K562 (cell line): ENCODE data around the gene XPA. TPM values are rescaled to one million over a fixed set of nuclear protein-coding genes. Genes with fewer than 3 reads are reported as not detected.

Experiments
- ATAC-seq: fragments of 200-7000 bp; cut with Tn5 transposase; 3 replicates; pipeline ENCODE4 v1.9.1; 2020; ENCODE audit warnings: moderate library complexity
- BruUV-seq: library from RNA; stranded (reverse); fragments of 400-500 nt; replicated peaks from 2 replicates; lab custom pipeline; 2021; lab: Mats Ljungman, UMichigan
- CTCF ChIA-PET: fragments of 300-600 bp; formaldehyde crosslinking; extraction: SDS; loops from one replicate; lab custom pipeline; 2021; ENCODE audit warnings: low intra/inter-chr PET ratio; lab: Yijun Ruan, JAX
- POLR2A ChIA-PET: fragments of 300-600, 350-650 bp; sonication (Branson Sonifier 250); formaldehyde crosslinking; extraction: SDS; loops from one replicate; lab custom pipeline; 2021; ENCODE audit warnings: antibody characterized with exemption, inconsistent platforms; lab: Yijun Ruan, JAX
- DNase-seq, 4 experiments: peaks; one replicate each; pipeline versions ENCODE4 v3.0.0 to v3.0.0-alpha.2; 2011 to 2018; ENCODE audit warnings: low spot score in 3 of 4, mixed read lengths in 3 of 4; ENCODE audit errors: extremely low read depth in 1 of 4
- FAIRE-seq: peaks from 2 replicates; lab custom pipeline; 2011; peaks lifted over from hg19 to GRCh38; lab: Jason Lieb, UNC
- H2AFZ ChIP-seq: 2 replicates; pipeline ENCODE4 v1.6.0; 2011; ENCODE audit warnings: low read depth, low read length, control low read depth, inconsistent platforms
- H3K27ac ChIP-seq: fragments of 200-600 bp; 3 replicates; pipeline ENCODE4 v1.8.0; 2011; ENCODE audit warnings: low read depth, mild to moderate bottlenecking, control low read depth, inconsistent platforms, low read length, moderate library complexity, mixed read lengths; ENCODE audit errors: extremely low read depth
- H3K27me3 ChIP-seq, 2 experiments: fragments of 300-600 bp in 1 of 2; 2 replicates in 1 of 2; 3 replicates in 1 of 2; pipeline versions ENCODE4 v1.6.0 to v1.8.0; 2011; ENCODE audit warnings: inconsistent platforms in 2 of 2, low read length in 2 of 2, mild to moderate bottlenecking in 1 of 2, mixed read lengths in 1 of 2, moderate library complexity in 1 of 2; ENCODE audit not compliant: control insufficient read depth in 2 of 2, insufficient read depth in 2 of 2
- H3K36me3 ChIP-seq: fragments of 300-600 bp; 3 replicates; pipeline ENCODE4 v1.8.0; 2011; ENCODE audit warnings: mild to moderate bottlenecking, low read length, inconsistent platforms; ENCODE audit not compliant: control insufficient read depth, insufficient read depth
- H3K4me1 ChIP-seq, 2 experiments: fragments of 200-600 bp in 1 of 2; replicated peaks in 1 of 2; 2 replicates in 1 of 2; 3 replicates in 1 of 2; pipeline versions ENCODE4 v1.5.1 to v1.8.0; 2011; ENCODE audit warnings: inconsistent platforms in 2 of 2, low read length in 2 of 2, mild to moderate bottlenecking in 1 of 2, mixed read lengths in 1 of 2, moderate library complexity in 1 of 2; ENCODE audit not compliant: control insufficient read depth in 2 of 2, insufficient read depth in 2 of 2
- H3K4me2 ChIP-seq: 2 replicates; pipeline ENCODE4 v1.6.1; 2011; ENCODE audit warnings: low read length, control low read depth, inconsistent platforms, mixed read lengths; ENCODE audit not compliant: insufficient read depth
- H3K4me3 ChIP-seq: fragments of 200-600 bp; sonication (generic), shearing (Covaris generic); 2 replicates; pipeline ENCODE4 v1.5.1; 2016; ENCODE audit warnings: control low read depth, inconsistent platforms
- H3K79me2 ChIP-seq: fragments of 200-600 bp; 3 replicates; pipeline ENCODE4 v1.8.0; 2011; ENCODE audit warnings: low read length, inconsistent platforms; ENCODE audit not compliant: control insufficient read depth, insufficient read depth
- H3K9ac ChIP-seq, 2 experiments: 2 replicates each; pipeline versions ENCODE4 v1.6.0 to v1.6.1; 2011; ENCODE audit warnings: low read depth in 2 of 2, low read length in 2 of 2, control low read depth in 1 of 2, inconsistent platforms in 1 of 2, mild to moderate bottlenecking in 1 of 2, mixed read lengths in 1 of 2; ENCODE audit not compliant: insufficient read depth in 1 of 2
- H3K9me1 ChIP-seq: one replicate; pipeline ENCODE4 v1.6.0; 2011; ENCODE audit warnings: inconsistent platforms, mild to moderate bottlenecking, low read length, moderate library complexity; ENCODE audit not compliant: control insufficient read depth, insufficient read depth
- H3K9me3 ChIP-seq: replicated peaks from 2 replicates; pipeline ENCODE4 v1.5.1; 2011; ENCODE audit warnings: low read depth, low read length, inconsistent platforms; ENCODE audit not compliant: control insufficient read depth, insufficient read depth
- H4K20me1 ChIP-seq: replicated peaks from 2 replicates; pipeline ENCODE4 v1.6.1; 2011; ENCODE audit warnings: low read length, inconsistent platforms, mixed read lengths; ENCODE audit not compliant: control insufficient read depth, insufficient read depth
- DNMT1 ChIP-seq: fragments of 450-650 bp; IDR thresholded peaks from 2 replicates; pipeline ENCODE4 v1.6.1; 2016; ENCODE audit warnings: antibody characterized with exemption, mild to moderate bottlenecking
- KDM2B ChIP-seq: fragments of 250-450 bp; sonication (Bioruptor Pico); IDR thresholded peaks from 2 replicates; pipeline ENCODE4 v1.8.0; 2021; ENCODE audit warnings: mild to moderate bottlenecking, moderate library complexity
- SREBF2 ChIP-seq: sonication (generic); formaldehyde crosslinking; IDR thresholded peaks from 2 replicates; pipeline ENCODE4 v1.4.0; 2020; ENCODE audit warnings: mild to moderate bottlenecking, missing genetic modification reagents
- WGBS: fragments of 100-300 bp; shearing (Covaris generic); methylation state at CpG from one replicate; pipeline ENCODE4 v1.1.6; 2016; ENCODE audit warnings: low coverage, mixed read lengths; ENCODE audit not compliant: insufficient coverage; ENCODE audit errors: missing lambda C conversion rate; 5-methylcytosine and 5-hydroxymethylcytosine counted together
- in situ Hi-C: fragments of 300-500 bp; cut with MboI; formaldehyde crosslinking; loops from 4 replicates; pipeline ENCODE4 v1.15.0; 2018; ENCODE audit warnings: inconsistent platforms, mixed read lengths
- intact Hi-C: fragments of 100-400 bp; cut with micrococcal nuclease; formaldehyde crosslinking; loops from 2 replicates; pipeline ENCODE4 v1.14.2; 2022
- polyA plus RNA-seq, 8 experiments: library from polyadenylated mRNA; depleted of rRNA in 4 of 8; stranded (reverse) in 5 of 8; unstranded in 3 of 8; fragments of >200 nt; fragmentation: Nextera tagmentation in 2 of 8; fragmentation: Illumina TruSeq in 1 of 8; extraction: Ambion mirVana in 2 of 8; extraction: Trizol in 1 of 8; gene quantifications; 2 replicates each; pipeline versions ENCODE4 v1.2.1 to v1.2.3, GENCODE V29; 2011 to 2014; ENCODE audit warnings: inconsistent platforms in 1 of 8, missing spikeins in 1 of 8
- total RNA-seq, 7 experiments: library from RNA; depleted of rRNA in 6 of 7; stranded (reverse); fragments of >200 nt in 6 of 7; fragmentation: Illumina TruSeq in 2 of 7; extraction: Trizol in 2 of 7; gene quantifications; 2 replicates each; pipeline versions ENCODE4 v1.2.1 to v1.2.3, GENCODE V29; 2011 to 2021; ENCODE audit warnings: low replicate concordance in 1 of 7
- TF ChIP-seq, protein P1 (sequence below): fragments of 450-650 bp; IDR thresholded peaks from 2 replicates; pipeline ENCODE4 v1.6.1; 2016; ENCODE audit warnings: mild to moderate bottlenecking, moderate library complexity

Gene XPA
- total and polyA plus RNA-seq, 9 of the 15 experiments (the other 6 are each of a cell fraction or from before 2014, with no cell fraction given), result 5.1 to 18.2 (median 14.1) TPM

DNA sequence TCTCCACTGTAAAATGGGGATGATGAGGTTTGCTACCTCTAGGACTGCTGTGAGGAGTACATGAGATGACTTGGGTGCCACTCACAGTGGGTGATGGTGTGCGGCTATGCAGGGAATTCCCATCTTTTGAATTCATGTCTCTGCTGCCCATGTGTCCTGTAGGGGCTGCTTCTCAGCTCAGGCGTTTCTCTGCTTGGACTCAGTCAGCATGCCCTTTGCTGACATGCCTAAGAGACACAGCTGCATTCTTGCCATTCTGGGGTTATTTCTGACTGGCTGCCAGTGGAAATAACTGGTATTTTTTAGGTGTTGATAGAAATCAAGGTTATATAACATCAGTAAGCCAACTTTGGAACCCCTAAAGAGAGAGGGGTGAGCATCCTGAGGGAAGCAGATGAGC, 24.3 kb upstream of the XPA start:
- H3K27ac ChIP-seq, result no peak overlapping the region
- DNase-seq, result no peak
- H4K20me1 ChIP-seq, result no peaks in the 10 kb centered on the region
- H3K4me1 ChIP-seq, result no peaks in the 10 kb centered on the region
- no peak for FAIRE-seq
- ChIA-PET POLR2A (no interaction called here), CTCF (interaction anchor here (0.6 kb wide), 1 partner anchor 378 kb away, joined by 4 read pairs; no protein-coding TSS in a partner anchor)
- WGBS, result 0% methylated on average over 2 of the region's 2 CpGs
- 0 out of 2 replicates have a peak, but pooled peaks cover 1% of the 10 kb centered on the region for H3K9me3 ChIP-seq
- H3K36me3 ChIP-seq, result no peaks in the 10 kb centered on the region
- no peaks in the 10 kb centered on the region for H3K79me2 ChIP-seq
- peaks cover 18 to 50% of the 10 kb centered on the region in 2 experiments for H3K27me3 ChIP-seq
- in situ Hi-C loops, result loop anchor here (10.0 kb wide), 1 partner anchor 173 kb away; no protein-coding TSS in a partner anchor
- ATAC-seq, result no peak
- no peaks in the 10 kb centered on the region for H3K9me1 ChIP-seq
- no peak overlapping the region for H3K9ac ChIP-seq
- BruUV-seq, result no TSS peak
- no peak overlapping the region for H3K4me2 ChIP-seq
- TF ChIP-seq KDM2B (CRISPR knock-in tag) (no peak), DNMT1 (no peak), SREBF2 (CRISPR knock-in tag) (no peak)
- intact Hi-C loops, result no loop called here
- no peak overlapping the region for H3K4me3 ChIP-seq
- H2AFZ ChIP-seq, result no peak overlapping the region

DNA sequence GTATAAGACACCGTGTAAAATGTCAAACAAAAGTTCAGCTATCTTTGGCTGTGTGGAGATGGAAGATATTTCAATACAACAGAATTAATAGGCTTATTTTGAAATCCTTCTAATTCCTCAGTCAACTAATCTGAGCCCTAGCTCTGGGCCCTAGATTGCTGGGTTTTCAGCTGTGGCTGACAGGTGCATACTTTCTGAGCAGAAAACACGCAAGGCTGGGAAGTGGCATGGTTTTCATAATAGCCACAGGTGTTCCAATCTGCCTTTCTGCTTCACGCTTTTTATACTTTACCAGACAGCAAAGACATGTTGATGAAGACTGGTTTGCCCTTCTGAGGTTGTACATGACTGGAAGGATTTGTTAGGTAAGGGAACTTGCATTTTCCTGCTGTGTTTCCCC, 20.7 kb upstream of the XPA start:
- Histone ChIP-seq H3K79me2 (no peaks in the 10 kb centered on the region), H3K9ac (no peak overlapping the region), H3K4me3 (no peak overlapping the region), H3K4me1 (no peaks in the 10 kb centered on the region), H3K27me3 (peaks cover 16 to 35% of the 10 kb centered on the region in 2 experiments), H4K20me1 (no peaks in the 10 kb centered on the region), H2AFZ (no peak overlapping the region), H3K9me3 (0 out of 2 replicates have a peak, but pooled peaks cover 1% of the 10 kb centered on the region), H3K4me2 (no peak overlapping the region), H3K9me1 (no peaks in the 10 kb centered on the region), H3K27ac (no peak overlapping the region), H3K36me3 (no peaks in the 10 kb centered on the region)
- FAIRE-seq, result no peak
- CTCF ChIA-PET, result no interaction called here
- WGBS, result 0% methylated on average over 3 of the region's 3 CpGs
- intact Hi-C loops (loop anchor here (10.0 kb wide), 1 partner anchor 87 kb away; no protein-coding TSS in a partner anchor), in situ Hi-C loops (no loop called here)
- POLR2A ChIA-PET, result interaction anchor here (1.7 kb wide), 1 partner anchor 11 kb away, joined by 4 read pairs; no protein-coding TSS in a partner anchor
- BruUV-seq, result no TSS peak
- DNase-seq, result no peak
- ATAC-seq, result no peak
- TF ChIP-seq, protein P1, sequence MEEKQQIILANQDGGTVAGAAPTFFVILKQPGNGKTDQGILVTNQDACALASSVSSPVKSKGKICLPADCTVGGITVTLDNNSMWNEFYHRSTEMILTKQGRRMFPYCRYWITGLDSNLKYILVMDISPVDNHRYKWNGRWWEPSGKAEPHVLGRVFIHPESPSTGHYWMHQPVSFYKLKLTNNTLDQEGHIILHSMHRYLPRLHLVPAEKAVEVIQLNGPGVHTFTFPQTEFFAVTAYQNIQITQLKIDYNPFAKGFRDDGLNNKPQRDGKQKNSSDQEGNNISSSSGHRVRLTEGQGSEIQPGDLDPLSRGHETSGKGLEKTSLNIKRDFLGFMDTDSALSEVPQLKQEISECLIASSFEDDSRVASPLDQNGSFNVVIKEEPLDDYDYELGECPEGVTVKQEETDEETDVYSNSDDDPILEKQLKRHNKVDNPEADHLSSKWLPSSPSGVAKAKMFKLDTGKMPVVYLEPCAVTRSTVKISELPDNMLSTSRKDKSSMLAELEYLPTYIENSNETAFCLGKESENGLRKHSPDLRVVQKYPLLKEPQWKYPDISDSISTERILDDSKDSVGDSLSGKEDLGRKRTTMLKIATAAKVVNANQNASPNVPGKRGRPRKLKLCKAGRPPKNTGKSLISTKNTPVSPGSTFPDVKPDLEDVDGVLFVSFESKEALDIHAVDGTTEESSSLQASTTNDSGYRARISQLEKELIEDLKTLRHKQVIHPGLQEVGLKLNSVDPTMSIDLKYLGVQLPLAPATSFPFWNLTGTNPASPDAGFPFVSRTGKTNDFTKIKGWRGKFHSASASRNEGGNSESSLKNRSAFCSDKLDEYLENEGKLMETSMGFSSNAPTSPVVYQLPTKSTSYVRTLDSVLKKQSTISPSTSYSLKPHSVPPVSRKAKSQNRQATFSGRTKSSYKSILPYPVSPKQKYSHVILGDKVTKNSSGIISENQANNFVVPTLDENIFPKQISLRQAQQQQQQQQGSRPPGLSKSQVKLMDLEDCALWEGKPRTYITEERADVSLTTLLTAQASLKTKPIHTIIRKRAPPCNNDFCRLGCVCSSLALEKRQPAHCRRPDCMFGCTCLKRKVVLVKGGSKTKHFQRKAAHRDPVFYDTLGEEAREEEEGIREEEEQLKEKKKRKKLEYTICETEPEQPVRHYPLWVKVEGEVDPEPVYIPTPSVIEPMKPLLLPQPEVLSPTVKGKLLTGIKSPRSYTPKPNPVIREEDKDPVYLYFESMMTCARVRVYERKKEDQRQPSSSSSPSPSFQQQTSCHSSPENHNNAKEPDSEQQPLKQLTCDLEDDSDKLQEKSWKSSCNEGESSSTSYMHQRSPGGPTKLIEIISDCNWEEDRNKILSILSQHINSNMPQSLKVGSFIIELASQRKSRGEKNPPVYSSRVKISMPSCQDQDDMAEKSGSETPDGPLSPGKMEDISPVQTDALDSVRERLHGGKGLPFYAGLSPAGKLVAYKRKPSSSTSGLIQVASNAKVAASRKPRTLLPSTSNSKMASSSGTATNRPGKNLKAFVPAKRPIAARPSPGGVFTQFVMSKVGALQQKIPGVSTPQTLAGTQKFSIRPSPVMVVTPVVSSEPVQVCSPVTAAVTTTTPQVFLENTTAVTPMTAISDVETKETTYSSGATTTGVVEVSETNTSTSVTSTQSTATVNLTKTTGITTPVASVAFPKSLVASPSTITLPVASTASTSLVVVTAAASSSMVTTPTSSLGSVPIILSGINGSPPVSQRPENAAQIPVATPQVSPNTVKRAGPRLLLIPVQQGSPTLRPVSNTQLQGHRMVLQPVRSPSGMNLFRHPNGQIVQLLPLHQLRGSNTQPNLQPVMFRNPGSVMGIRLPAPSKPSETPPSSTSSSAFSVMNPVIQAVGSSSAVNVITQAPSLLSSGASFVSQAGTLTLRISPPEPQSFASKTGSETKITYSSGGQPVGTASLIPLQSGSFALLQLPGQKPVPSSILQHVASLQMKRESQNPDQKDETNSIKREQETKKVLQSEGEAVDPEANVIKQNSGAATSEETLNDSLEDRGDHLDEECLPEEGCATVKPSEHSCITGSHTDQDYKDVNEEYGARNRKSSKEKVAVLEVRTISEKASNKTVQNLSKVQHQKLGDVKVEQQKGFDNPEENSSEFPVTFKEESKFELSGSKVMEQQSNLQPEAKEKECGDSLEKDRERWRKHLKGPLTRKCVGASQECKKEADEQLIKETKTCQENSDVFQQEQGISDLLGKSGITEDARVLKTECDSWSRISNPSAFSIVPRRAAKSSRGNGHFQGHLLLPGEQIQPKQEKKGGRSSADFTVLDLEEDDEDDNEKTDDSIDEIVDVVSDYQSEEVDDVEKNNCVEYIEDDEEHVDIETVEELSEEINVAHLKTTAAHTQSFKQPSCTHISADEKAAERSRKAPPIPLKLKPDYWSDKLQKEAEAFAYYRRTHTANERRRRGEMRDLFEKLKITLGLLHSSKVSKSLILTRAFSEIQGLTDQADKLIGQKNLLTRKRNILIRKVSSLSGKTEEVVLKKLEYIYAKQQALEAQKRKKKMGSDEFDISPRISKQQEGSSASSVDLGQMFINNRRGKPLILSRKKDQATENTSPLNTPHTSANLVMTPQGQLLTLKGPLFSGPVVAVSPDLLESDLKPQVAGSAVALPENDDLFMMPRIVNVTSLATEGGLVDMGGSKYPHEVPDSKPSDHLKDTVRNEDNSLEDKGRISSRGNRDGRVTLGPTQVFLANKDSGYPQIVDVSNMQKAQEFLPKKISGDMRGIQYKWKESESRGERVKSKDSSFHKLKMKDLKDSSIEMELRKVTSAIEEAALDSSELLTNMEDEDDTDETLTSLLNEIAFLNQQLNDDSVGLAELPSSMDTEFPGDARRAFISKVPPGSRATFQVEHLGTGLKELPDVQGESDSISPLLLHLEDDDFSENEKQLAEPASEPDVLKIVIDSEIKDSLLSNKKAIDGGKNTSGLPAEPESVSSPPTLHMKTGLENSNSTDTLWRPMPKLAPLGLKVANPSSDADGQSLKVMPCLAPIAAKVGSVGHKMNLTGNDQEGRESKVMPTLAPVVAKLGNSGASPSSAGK, result no peak
